ENCODE results near the gene XIRP1. TPM values are rescaled to one million over a fixed set of nuclear protein-coding genes. Genes with fewer than 3 reads are reported as not detected.

XIRP1 gene
- total and polyA plus RNA-seq, 2 experiments from 2014 or later: not detected

GRCh38 chr3:39157359-39157758 lies 35.0 kb downstream of the XIRP1 start:
- Mint-ChIP-seq H3K4me3 (no peak overlapping the region), H3K36me3 (ENCODE audit: low read depth) (no peaks in the 10 kb centered on the region), H3K9me3 (no peaks in the 10 kb centered on the region; the same call in 1 of the 3 replicates), H3K4me1 (peaks cover 37% of the 10 kb centered on the region), H3K27ac (no peak overlapping the region), H3K27me3 (ENCODE audit: insufficient read depth, low read depth, poor library complexity) (peaks cover 14% of the 10 kb centered on the region)
- Histone ChIP-seq H3K9me2 (ENCODE audit: insufficient read depth) (no peaks in the 10 kb centered on the region), H3K36me3 (ENCODE audit: insufficient read depth) (no peaks in the 10 kb centered on the region), H3F3A (replicated peaks; ENCODE audit: low read depth) (peaks cover 3% of the 10 kb centered on the region), H3K27ac (ENCODE audit: low read depth) (no peak overlapping the region), H3K27me3 (ENCODE audit: insufficient read depth) (no peaks in the 10 kb centered on the region), H3K4me2 (no peak overlapping the region), H4K20me1 (replicated peaks; ENCODE audit: insufficient read depth) (no peaks in the 10 kb centered on the region; the same call in 1 of the 2 replicates), H3K4me1 (ENCODE audit: insufficient read depth) (peaks cover 21% of the 10 kb centered on the region), H3K4me3 (no peak overlapping the region), H2AFZ (no peak overlapping the region), H3K79me2 (replicated peaks; ENCODE audit: insufficient read depth) (no peaks in the 10 kb centered on the region)
- TF ChIP-seq NANOG (IDR thresholded peaks at IDR 0.05; ENCODE audit: borderline replicate concordance) (no peak), ZNF462 (CRISPR knock-in tag; IDR thresholded peaks at IDR 0.05) (no peak), CREB1 (CRISPR knock-in tag; IDR thresholded peaks at IDR 0.05; ENCODE audit: low read depth) (no peak), CTCF (conservative IDR thresholded peaks at IDR 0.05; ENCODE audit: low read depth in 2 of 2) (no peak), ZNF331 (CRISPR knock-in tag; IDR thresholded peaks at IDR 0.05; ENCODE audit: low read depth) (no peak), ETS1 (IDR thresholded peaks at IDR 0.05) (no peak), JUNB (IDR thresholded peaks at IDR 0.05; ENCODE audit: unreplicated experiment) (no peak), EZH2phosphoT487 (IDR thresholded peaks at IDR 0.05; ENCODE audit: unreplicated experiment) (no peak), STAT1 (IDR thresholded peaks at IDR 0.05; ENCODE audit: unreplicated experiment) (no peak)
- ATAC-seq (no peak), DNase-seq (ENCODE audit: low spot score) (no peak)

All from GM23338 (cell line).